ENCODE measurements around the gene FOXD2.

Gene FOXD2

GRCh38 chr1:47459253-47459788 is 21.5 kb downstream of the FOXD2 start:
- no peaks in the 10 kb centered on the region for H3K9me3 ChIP-seq (ENCODE audit: control insufficient read depth, insufficient read depth, low read depth, low read length)
- ChIA-PET CTCF (interaction anchor here (0.5 to 2.2 kb wide), 8 partner anchors 9 to 250 kb away, joined by 3 to 6 read pairs (median 4); no protein-coding TSS in a partner anchor), POLR2A (no interaction called here)
- H3K4me3 ChIP-seq (ENCODE audit: low read depth, low read length): no peak overlapping the region
- H3K27ac ChIP-seq (ENCODE audit: extremely low read depth, low read depth, low read length): no peak overlapping the region
- TF ChIP-seq ZNF654 (tag by site-specific recombination; IDR thresholded peaks at IDR 0.05; ENCODE audit: low read depth): no peak
- no peak for TF ChIP-seq INSM2 (tag by site-specific recombination; IDR thresholded peaks at IDR 0.05)
- TF ChIP-seq ZNF561 (tag by site-specific recombination; IDR thresholded peaks at IDR 0.05; ENCODE audit: borderline replicate concordance): no peak
- no peak for TF ChIP-seq ZNF138 (tag by site-specific recombination; IDR thresholded peaks at IDR 0.05; ENCODE audit: borderline replicate concordance)
- TF ChIP-seq ZNF211 (tag by site-specific recombination; IDR thresholded peaks at IDR 0.05; ENCODE audit: low read depth): no peak
- TF ChIP-seq ZNF280D (tag by site-specific recombination; IDR thresholded peaks at IDR 0.05): no peak
- no peak for TF ChIP-seq ZNF324 (tag by site-specific recombination; IDR thresholded peaks at IDR 0.05)
- no peak for TF ChIP-seq SCRT1 (tag by site-specific recombination; IDR thresholded peaks at IDR 0.05; ENCODE audit: borderline replicate concordance)
- TF ChIP-seq ZNF302 (tag by site-specific recombination; IDR thresholded peaks at IDR 0.05; ENCODE audit: low read depth): no peak
- TF ChIP-seq ZNF701 (tag by site-specific recombination; IDR thresholded peaks at IDR 0.05): no peak
- TF ChIP-seq EGR2 (tag by site-specific recombination; IDR thresholded peaks at IDR 0.05; ENCODE audit: low read depth): no peak
- TF ChIP-seq ZNF529 (tag by site-specific recombination; IDR thresholded peaks at IDR 0.05; ENCODE audit: insufficient replicate concordance): no peak
- no peak for TF ChIP-seq ZFP37 (tag by site-specific recombination; IDR thresholded peaks at IDR 0.05)
- no peak for TF ChIP-seq ZNF426 (tag by site-specific recombination; IDR thresholded peaks at IDR 0.05)
- no peak for TF ChIP-seq RBAK (tag by site-specific recombination; IDR thresholded peaks at IDR 0.05)
- TF ChIP-seq ATF2 (tag by site-specific recombination; IDR thresholded peaks at IDR 0.05; ENCODE audit: low read depth): no peak
- TF ChIP-seq ZNF664 (tag by site-specific recombination; IDR thresholded peaks at IDR 0.05): no peak
- no peak for TF ChIP-seq ZBTB6 (tag by site-specific recombination; IDR thresholded peaks at IDR 0.05)
- TF ChIP-seq SETDB1 (IDR thresholded peaks at IDR 0.05; ENCODE audit: insufficient read length, low read length): no peak
- no peaks in the 10 kb centered on the region for H3K4me1 ChIP-seq (ENCODE audit: control insufficient read depth, insufficient read depth, low read length)
- no peaks in the 10 kb centered on the region for H3K36me3 ChIP-seq (ENCODE audit: control insufficient read depth in 2 of 2, insufficient read depth in 1 of 2, low read length in 2 of 2)
